ENCODE results near the gene POLR3A. TPM values are rescaled to one million over a fixed set of nuclear protein-coding genes. Genes with fewer than 3 reads are reported as not detected.

POLR3A gene
- polyA plus RNA-seq, 1 donor from 2014 or later, result 15.6 TPM

DNA sequence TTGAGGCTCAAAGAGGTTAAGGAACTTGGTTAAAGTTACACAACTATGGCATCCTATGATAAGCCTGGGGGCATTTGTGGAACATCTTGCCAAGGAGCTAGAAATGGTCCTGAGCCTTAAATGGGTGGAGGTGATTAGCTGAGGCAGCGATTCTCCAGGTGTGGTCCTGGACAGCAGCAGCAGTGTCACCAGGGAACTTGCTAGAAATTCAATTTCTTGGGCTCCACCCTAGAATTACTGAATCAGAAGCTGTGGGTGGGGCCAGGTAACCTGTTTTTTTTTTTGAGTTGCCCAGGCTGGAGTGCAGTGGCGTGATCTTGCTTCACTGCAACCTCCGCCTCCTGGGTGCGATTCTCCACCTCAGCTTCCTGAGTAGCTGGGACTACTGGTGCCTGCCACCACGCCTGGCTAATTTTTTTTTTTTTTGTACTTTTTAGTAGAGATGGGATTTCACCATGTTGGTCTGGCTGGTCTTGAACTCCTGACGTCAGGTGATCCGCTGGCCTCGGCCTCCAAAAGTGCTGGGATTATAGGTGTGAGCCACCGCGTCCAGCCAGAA lies 17.5 kb upstream of the POLR3A start:
- H3K9me3 ChIP-seq (ENCODE audit: low read length), result no peaks in the 10 kb centered on the region
- TF ChIP-seq POLR2AphosphoS5 (IDR thresholded peaks at IDR 0.05), result no peak
- no peak for TF ChIP-seq EP300 (conservative IDR thresholded peaks at IDR 0.05; ENCODE audit: poor library complexity, severe bottlenecking)
- TF ChIP-seq RAD21 (conservative IDR thresholded peaks at IDR 0.05), result no peak
- TF ChIP-seq MXI1 (conservative IDR thresholded peaks at IDR 0.05; ENCODE audit: poor library complexity, severe bottlenecking), result no peak
- no peak for TF ChIP-seq SMC3 (conservative IDR thresholded peaks at IDR 0.05; ENCODE audit: poor library complexity)
- peak overlapping the region; percentile 32 for H3K9ac ChIP-seq (ENCODE audit: low read length)
- no peak overlapping the region for H3K27ac ChIP-seq (ENCODE audit: low read length)
- no peaks in the 10 kb centered on the region for H3F3A ChIP-seq (ENCODE audit: insufficient read depth, low read length, poor library complexity, severe bottlenecking)
- H3K4me3 ChIP-seq (ENCODE audit: low read length), result no peak overlapping the region
- no peak overlapping the region for H2AFZ ChIP-seq (ENCODE audit: low read depth, low read length)
- H3K79me2 ChIP-seq (replicated peaks; ENCODE audit: insufficient read depth, low read length), result no peaks in the 10 kb centered on the region
- H3K27me3 ChIP-seq (ENCODE audit: insufficient read depth, low read depth, low read length), result no peaks in the 10 kb centered on the region
- H3K4me2 ChIP-seq (ENCODE audit: low read length), result no peak overlapping the region
- no peaks in the 10 kb centered on the region for H3K9me2 ChIP-seq (ENCODE audit: insufficient read depth, low read length)
- H4K20me1 ChIP-seq (ENCODE audit: insufficient read depth), result no peaks in the 10 kb centered on the region
- H3K36me3 ChIP-seq (ENCODE audit: insufficient read depth, low read length), result no peaks in the 10 kb centered on the region

- no peaks in the 10 kb centered on the region for H3K9me2 ChIP-seq (ENCODE audit: insufficient read depth, low read length)
- H3K4me3 ChIP-seq (ENCODE audit: low read length), result no peak overlapping the region
- H3K79me2 ChIP-seq (replicated peaks; ENCODE audit: insufficient read depth, low read length), result no peaks in the 10 kb centered on the region
- H4K20me1 ChIP-seq (ENCODE audit: insufficient read depth), result no peaks in the 10 kb centered on the region
- no peaks in the 10 kb centered on the region for H3K27me3 ChIP-seq (ENCODE audit: insufficient read depth, low read depth, low read length)
- TF ChIP-seq POLR2AphosphoS5 (IDR thresholded peaks at IDR 0.05) (no peak), EZH2 (IDR thresholded peaks at IDR 0.05; ENCODE audit: borderline replicate concordance, insufficient read depth, low read length, poor library complexity, severe bottlenecking) (no peak), TAF1 (IDR thresholded peaks at IDR 0.05; ENCODE audit: low read depth) (no peak)
- H3K36me3 ChIP-seq (ENCODE audit: insufficient read depth, low read length), result no peaks in the 10 kb centered on the region
- no peak overlapping the region for H3K27ac ChIP-seq (ENCODE audit: low read length)
- no peak overlapping the region for H3K4me2 ChIP-seq (ENCODE audit: low read length)
- no peak overlapping the region for H3K9ac ChIP-seq (ENCODE audit: low read length)
- H2AFZ ChIP-seq (ENCODE audit: low read depth, low read length), result no peak overlapping the region
- no peaks in the 10 kb centered on the region for H3K9me3 ChIP-seq (ENCODE audit: low read length)
- H3F3A ChIP-seq (ENCODE audit: insufficient read depth, low read length, poor library complexity, severe bottlenecking), result no peaks in the 10 kb centered on the region
These were observed 16.5 kb upstream of the POLR3A start for GRCh38 chr10:78045856-78046255.

GRCh38 chr10:78045237-78045636 lies 15.9 kb upstream of the POLR3A start:
- Histone ChIP-seq H3K27ac (ENCODE audit: low read length) (no peak overlapping the region), H3K4me2 (ENCODE audit: low read length) (no peak overlapping the region)

More at GRCh38 chr10:78045237-78045636, 15.9 kb upstream of the POLR3A start:
- no peak overlapping the region for H3K4me3 ChIP-seq (ENCODE audit: low read length)
- no peaks in the 10 kb centered on the region for H4K20me1 ChIP-seq (ENCODE audit: insufficient read depth)
- H3K36me3 ChIP-seq (ENCODE audit: insufficient read depth, low read length), result no peaks in the 10 kb centered on the region
- H2AFZ ChIP-seq (ENCODE audit: low read depth, low read length), result no peak overlapping the region
- no peaks in the 10 kb centered on the region for H3K27me3 ChIP-seq (ENCODE audit: insufficient read depth, low read depth, low read length)
- H3F3A ChIP-seq (ENCODE audit: insufficient read depth, low read length, poor library complexity, severe bottlenecking), result no peaks in the 10 kb centered on the region
- no peaks in the 10 kb centered on the region for H3K9me2 ChIP-seq (ENCODE audit: insufficient read depth, low read length)
- no peaks in the 10 kb centered on the region for H3K79me2 ChIP-seq (replicated peaks; ENCODE audit: insufficient read depth, low read length)
- TF ChIP-seq POLR2AphosphoS5 (IDR thresholded peaks at IDR 0.05) (no peak), CTCF (IDR thresholded peaks at IDR 0.05; ENCODE audit: poor library complexity, severe bottlenecking) (no peak), MXI1 (conservative IDR thresholded peaks at IDR 0.05; ENCODE audit: poor library complexity, severe bottlenecking) (no peak), RAD21 (conservative IDR thresholded peaks at IDR 0.05) (no peak), EZH2 (IDR thresholded peaks at IDR 0.05; ENCODE audit: borderline replicate concordance, insufficient read depth, low read length, poor library complexity, severe bottlenecking) (no peak), EP300 (conservative IDR thresholded peaks at IDR 0.05; ENCODE audit: poor library complexity, severe bottlenecking) (no peak), TAF1 (IDR thresholded peaks at IDR 0.05; ENCODE audit: low read depth) (no peak), SMC3 (conservative IDR thresholded peaks at IDR 0.05; ENCODE audit: poor library complexity) (no peak)
- TF ChIP-seq, protein P1, sequence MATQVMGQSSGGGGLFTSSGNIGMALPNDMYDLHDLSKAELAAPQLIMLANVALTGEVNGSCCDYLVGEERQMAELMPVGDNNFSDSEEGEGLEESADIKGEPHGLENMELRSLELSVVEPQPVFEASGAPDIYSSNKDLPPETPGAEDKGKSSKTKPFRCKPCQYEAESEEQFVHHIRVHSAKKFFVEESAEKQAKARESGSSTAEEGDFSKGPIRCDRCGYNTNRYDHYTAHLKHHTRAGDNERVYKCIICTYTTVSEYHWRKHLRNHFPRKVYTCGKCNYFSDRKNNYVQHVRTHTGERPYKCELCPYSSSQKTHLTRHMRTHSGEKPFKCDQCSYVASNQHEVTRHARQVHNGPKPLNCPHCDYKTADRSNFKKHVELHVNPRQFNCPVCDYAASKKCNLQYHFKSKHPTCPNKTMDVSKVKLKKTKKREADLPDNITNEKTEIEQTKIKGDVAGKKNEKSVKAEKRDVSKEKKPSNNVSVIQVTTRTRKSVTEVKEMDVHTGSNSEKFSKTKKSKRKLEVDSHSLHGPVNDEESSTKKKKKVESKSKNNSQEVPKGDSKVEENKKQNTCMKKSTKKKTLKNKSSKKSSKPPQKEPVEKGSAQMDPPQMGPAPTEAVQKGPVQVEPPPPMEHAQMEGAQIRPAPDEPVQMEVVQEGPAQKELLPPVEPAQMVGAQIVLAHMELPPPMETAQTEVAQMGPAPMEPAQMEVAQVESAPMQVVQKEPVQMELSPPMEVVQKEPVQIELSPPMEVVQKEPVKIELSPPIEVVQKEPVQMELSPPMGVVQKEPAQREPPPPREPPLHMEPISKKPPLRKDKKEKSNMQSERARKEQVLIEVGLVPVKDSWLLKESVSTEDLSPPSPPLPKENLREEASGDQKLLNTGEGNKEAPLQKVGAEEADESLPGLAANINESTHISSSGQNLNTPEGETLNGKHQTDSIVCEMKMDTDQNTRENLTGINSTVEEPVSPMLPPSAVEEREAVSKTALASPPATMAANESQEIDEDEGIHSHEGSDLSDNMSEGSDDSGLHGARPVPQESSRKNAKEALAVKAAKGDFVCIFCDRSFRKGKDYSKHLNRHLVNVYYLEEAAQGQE (IDR thresholded peaks at IDR 0.05; ENCODE audit: borderline replicate concordance), result no peak
- H3K9ac ChIP-seq (ENCODE audit: low read length), result no peak overlapping the region
- H3K9me3 ChIP-seq (ENCODE audit: low read length), result no peaks in the 10 kb centered on the region

Measured in neural cell (in vitro differentiated cells).